Measurements from ENCODE around the gene ABCA9.
"Not testable (repeated sequence)": the region's sequence is repeated elsewhere in the genome, so short reads cannot be mapped to it uniquely, and the experiment has no call there.

ABCA9 gene

DNA sequence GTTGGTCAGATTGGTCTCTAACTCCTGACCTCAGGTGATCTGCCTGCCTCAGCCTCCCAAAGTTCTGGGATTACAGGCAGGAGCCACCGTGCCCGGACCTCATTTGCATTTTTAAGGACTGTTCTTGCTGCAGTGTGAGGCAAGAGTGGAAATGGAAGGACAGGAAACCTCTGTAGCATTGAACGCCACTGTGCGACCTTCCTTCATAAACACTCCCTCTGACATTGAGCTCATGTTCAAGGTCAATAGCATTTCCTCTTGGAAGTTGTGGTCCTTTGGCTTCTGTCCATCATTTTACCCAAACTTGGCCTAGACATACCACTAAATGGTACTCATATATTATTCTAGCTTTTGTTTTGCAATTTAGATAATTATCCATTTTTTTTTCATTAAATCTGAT, 72.8 kb downstream of the ABCA9 start:
- Histone ChIP-seq H3K4me3 (ENCODE audit: low read depth, low read length) (no peak overlapping the region), H3K4me1 (ENCODE audit: control insufficient read depth, insufficient read depth, low read length, unreplicated experiment) (no peaks in the 10 kb centered on the region), H3K27me3 (ENCODE audit: insufficient read depth, low read length) (no peaks in the 10 kb centered on the region), H2AFZ (ENCODE audit: low read length, unreplicated experiment) (no peak overlapping the region), H3K79me2 (ENCODE audit: control insufficient read depth, insufficient read depth, low read length, unreplicated experiment) (no peaks in the 10 kb centered on the region), H3K36me3 (ENCODE audit: insufficient read depth, low read length) (no peaks in the 10 kb centered on the region), H3K27ac (ENCODE audit: low read depth, low read length) (no peak overlapping the region)

DNA sequence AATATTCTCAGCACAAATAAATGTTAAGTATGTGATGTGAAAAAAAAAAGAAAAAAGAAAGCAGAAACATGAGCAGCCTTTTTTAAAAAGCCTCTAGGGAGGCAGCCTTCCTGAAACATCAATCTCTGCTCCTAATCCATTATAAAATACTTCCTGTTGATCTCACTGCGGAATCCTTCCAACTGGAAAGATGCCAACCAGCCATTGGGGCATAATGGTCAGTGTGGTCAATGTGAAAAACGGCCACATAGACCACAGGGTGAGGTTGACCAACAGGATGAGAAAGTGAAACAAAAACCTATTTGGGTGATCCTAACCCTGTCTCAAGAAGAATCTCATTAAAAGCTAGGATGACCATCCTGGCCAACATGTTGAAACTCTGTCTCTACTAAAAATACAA, 79.4 kb downstream of the ABCA9 start:
- Histone ChIP-seq H3K79me2 (ENCODE audit: control insufficient read depth, insufficient read depth, low read length, unreplicated experiment) (no peaks in the 10 kb centered on the region), H3K27me3 (ENCODE audit: insufficient read depth, low read length) (no peaks in the 10 kb centered on the region), H3K27ac (ENCODE audit: low read depth, low read length) (no peak overlapping the region)

DNA sequence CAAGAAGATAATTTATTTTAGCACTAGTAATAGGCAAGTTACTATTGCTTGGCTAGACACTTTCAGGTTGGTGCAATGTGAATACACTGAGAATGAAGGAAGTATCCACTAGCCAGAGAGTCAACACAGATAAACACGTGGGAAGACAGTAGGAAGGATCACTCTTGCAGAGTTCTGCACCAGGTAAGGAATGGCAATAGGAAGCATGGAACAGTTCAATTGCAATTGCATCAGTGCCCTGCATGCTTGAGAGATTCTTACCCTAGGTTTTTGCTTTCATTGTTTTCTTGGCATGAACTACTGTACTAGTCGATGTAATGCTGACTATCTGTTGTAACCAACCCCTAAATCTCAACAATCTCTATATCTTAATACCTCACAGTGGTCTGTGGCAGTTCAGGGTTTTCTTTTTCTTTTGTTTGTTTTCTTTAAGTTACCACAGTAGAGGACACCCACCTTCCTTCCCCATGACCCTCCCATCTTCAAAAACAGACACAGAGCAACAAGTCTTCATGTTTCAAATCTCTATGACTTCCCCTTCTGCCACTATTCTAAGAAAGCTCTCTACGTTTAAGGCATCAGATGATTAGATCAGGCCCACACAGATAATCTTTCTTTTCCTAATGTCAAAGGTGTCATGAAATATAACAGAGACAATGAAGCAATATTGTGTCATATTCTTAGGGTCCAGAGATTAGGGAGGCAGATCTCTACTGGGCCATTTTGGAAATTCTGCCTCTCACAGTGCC, 87.5 kb downstream of the ABCA9 start:
- H3K79me2 ChIP-seq (ENCODE audit: control insufficient read depth, insufficient read depth, low read length, unreplicated experiment), result no peaks in the 10 kb centered on the region
- H3K4me1 ChIP-seq (ENCODE audit: control insufficient read depth, insufficient read depth, low read length, unreplicated experiment), result no peaks in the 10 kb centered on the region
- H3K36me3 ChIP-seq (ENCODE audit: insufficient read depth, low read length), result no peaks in the 10 kb centered on the region
- H3K4me3 ChIP-seq (ENCODE audit: low read depth, low read length), result no peak overlapping the region
- no peaks in the 10 kb centered on the region for H3K27me3 ChIP-seq (ENCODE audit: insufficient read depth, low read length)
- H2AFZ ChIP-seq (ENCODE audit: low read length, unreplicated experiment), result no peak overlapping the region
- no peak overlapping the region for H3K27ac ChIP-seq (ENCODE audit: low read depth, low read length)

More for the DNA sequence above, 79.4 kb downstream of the ABCA9 start:
- Histone ChIP-seq H3K4me1 (ENCODE audit: control insufficient read depth, insufficient read depth, low read length, unreplicated experiment) (peaks cover 7% of the 10 kb centered on the region), H3K36me3 (ENCODE audit: insufficient read depth, low read length) (no peaks in the 10 kb centered on the region), H2AFZ (ENCODE audit: low read length, unreplicated experiment) (no peak overlapping the region), H3K4me3 (ENCODE audit: low read depth, low read length) (peak overlapping the region; percentile 27; the same call in 1 of the 2 replicates)

DNA sequence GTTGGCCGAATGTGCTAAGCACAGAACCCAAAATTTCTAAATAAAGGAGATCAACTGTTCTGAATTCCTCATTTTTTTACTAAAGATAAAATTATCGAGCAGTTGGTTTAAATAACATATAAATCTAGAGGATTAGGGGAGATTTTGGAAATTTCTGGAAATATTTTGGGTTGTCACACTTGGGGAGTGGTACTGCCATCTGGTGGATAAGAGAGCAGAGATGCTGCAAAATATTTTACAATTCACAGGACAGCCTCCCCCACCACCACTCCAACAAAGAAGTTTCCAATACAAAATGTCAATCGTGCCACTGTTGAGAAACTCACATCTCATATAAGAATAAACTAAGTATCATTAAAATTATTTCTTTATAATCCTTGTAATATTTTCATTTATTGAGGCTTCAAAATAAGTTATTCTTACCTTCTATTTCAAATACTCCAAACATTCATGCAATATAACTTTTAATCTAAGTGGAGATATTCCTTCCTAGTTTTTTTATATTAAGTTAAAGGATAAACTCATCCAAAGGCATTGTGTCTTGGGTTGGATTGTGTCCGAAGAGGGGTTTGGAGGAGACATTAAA, 88.5 kb downstream of the ABCA9 start:
- H2AFZ ChIP-seq (ENCODE audit: low read length, unreplicated experiment), result no peak overlapping the region
- no peaks in the 10 kb centered on the region for H3K4me1 ChIP-seq (ENCODE audit: control insufficient read depth, insufficient read depth, low read length, unreplicated experiment)
- H3K36me3 ChIP-seq (ENCODE audit: insufficient read depth, low read length), result no peaks in the 10 kb centered on the region
- H3K27ac ChIP-seq (ENCODE audit: low read depth, low read length), result no peak overlapping the region
- no peaks in the 10 kb centered on the region for H3K79me2 ChIP-seq (ENCODE audit: control insufficient read depth, insufficient read depth, low read length, unreplicated experiment)
- no peak overlapping the region for H3K4me3 ChIP-seq (ENCODE audit: low read depth, low read length)
- no peaks in the 10 kb centered on the region for H3K27me3 ChIP-seq (ENCODE audit: insufficient read depth, low read length)

DNA sequence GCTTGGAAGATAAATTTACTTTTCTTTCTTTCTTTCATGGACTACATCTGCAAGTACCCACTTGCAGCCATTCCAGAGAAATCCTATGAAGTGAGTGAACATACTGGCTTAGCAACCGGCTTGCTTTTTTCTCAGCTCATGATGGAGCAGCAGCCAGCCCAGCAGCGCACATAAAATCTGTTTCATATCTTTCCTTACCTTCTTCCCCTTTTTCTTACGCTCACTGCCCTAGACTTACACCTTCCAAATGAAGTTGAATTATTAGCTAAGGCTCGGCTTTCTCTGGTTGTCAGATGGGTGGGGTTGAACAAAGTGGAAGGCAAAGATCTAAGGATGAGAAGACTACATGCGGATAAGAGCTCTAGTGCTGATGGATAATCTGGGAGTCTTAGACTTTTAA, 91.6 kb downstream of the ABCA9 start:
- H3K4me1 ChIP-seq (ENCODE audit: control insufficient read depth, insufficient read depth, low read length, unreplicated experiment), result no peaks in the 10 kb centered on the region
- H2AFZ ChIP-seq (ENCODE audit: low read length, unreplicated experiment), result no peak overlapping the region
- H3K79me2 ChIP-seq (ENCODE audit: control insufficient read depth, insufficient read depth, low read length, unreplicated experiment), result no peaks in the 10 kb centered on the region
- H3K27me3 ChIP-seq (ENCODE audit: insufficient read depth, low read length), result no peaks in the 10 kb centered on the region
- H3K4me3 ChIP-seq (ENCODE audit: low read depth, low read length), result no peak overlapping the region
- H3K36me3 ChIP-seq (ENCODE audit: insufficient read depth, low read length), result no peaks in the 10 kb centered on the region
- no peak overlapping the region for H3K27ac ChIP-seq (ENCODE audit: low read depth, low read length)

DNA sequence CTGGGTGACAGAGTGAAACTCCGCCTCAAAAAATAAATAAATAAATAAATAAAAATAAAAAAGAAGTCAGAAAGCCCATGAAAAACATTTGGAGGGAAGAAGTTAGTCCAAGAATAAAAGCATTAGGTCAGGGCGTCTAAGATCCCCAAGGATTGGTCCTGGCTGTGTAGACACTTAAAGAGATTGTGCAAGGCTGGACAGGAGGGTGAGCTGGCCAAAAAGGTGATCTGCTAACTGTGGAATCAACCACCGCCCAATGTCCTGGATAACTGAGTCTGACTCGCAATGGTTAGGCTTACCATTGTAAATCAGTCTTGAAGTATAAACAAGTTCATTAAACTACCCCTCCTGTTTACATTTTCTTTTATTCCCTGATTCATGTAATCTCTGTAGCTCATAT, 96.8 kb downstream of the ABCA9 start:
- Histone ChIP-seq H2AFZ (ENCODE audit: low read length, unreplicated experiment) (no peak overlapping the region), H3K36me3 (ENCODE audit: insufficient read depth, low read length) (no peaks in the 10 kb centered on the region), H3K4me1 (ENCODE audit: control insufficient read depth, insufficient read depth, low read length, unreplicated experiment) (no peaks in the 10 kb centered on the region), H3K27me3 (ENCODE audit: insufficient read depth, low read length) (no peaks in the 10 kb centered on the region), H3K4me3 (ENCODE audit: low read depth, low read length) (no peak overlapping the region), H3K27ac (ENCODE audit: low read depth, low read length) (no peak overlapping the region), H3K79me2 (ENCODE audit: control insufficient read depth, insufficient read depth, low read length, unreplicated experiment) (no peaks in the 10 kb centered on the region)

DNA sequence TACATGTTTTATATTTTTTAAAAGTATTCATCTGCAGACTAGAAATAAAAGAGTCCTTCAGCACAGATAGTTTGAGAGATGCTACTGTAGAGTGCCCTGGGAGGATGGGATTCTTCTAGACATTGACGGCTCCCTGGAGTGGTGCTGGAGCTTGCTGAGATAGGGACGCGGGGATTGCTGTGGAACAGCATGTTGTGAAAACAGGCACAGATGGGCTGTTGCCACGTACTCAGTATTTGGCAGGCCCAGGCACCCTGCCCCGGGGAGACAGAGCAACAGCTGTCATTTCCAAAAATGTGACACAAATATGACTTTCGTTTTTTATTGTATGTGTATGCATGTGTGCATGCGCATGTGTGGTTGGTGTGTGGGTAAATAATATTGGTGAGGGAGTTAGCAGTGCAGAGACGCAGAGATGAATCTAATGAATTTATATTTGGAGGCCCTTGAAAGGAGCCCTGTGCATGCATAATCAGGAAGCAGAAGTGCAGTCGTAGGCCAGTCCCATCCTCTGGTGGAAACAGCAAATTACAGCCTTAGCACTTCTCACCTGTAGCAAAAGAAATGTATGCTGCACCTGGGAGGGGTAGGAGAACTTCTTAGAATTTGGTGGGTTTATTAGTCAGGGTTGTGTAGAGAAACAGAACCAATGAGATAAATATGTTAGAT, 99.4 kb downstream of the ABCA9 start:
- no peaks in the 10 kb centered on the region for H3K79me2 ChIP-seq (ENCODE audit: control insufficient read depth, insufficient read depth, low read length, unreplicated experiment)
- no peaks in the 10 kb centered on the region for H3K4me1 ChIP-seq (ENCODE audit: control insufficient read depth, insufficient read depth, low read length, unreplicated experiment)
- no peaks in the 10 kb centered on the region for H3K36me3 ChIP-seq (ENCODE audit: insufficient read depth, low read length)
- H3K27me3 ChIP-seq (ENCODE audit: insufficient read depth, low read length), result no peaks in the 10 kb centered on the region
- H3K27ac ChIP-seq (ENCODE audit: low read depth, low read length), result no peak overlapping the region
- peak overlapping the region; percentile 77 for H2AFZ ChIP-seq (ENCODE audit: low read length, unreplicated experiment)
- H3K4me3 ChIP-seq (ENCODE audit: low read depth, low read length), result no peak overlapping the region

DNA sequence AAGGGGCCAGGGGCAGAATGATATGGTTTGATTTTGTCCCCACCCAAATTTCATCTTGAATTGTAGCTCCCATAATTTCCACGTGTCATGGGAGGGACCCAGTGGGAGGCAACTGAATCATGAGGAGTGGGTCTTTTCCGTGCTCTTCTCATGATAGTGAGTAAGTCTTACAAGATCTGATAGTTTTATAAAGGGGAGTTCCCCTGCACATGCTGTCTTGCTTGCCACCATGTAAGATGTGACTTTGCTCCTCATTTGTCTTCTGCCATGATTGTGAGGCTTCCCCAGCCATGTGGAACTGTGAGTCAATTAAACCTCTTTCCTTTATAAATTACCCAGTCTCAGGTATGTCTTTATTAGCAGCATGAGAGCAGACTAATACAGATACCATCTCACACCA, 101.6 kb downstream of the ABCA9 start:
- H3K4me1 ChIP-seq (ENCODE audit: control insufficient read depth, insufficient read depth, low read length, unreplicated experiment); H3K27me3 ChIP-seq (ENCODE audit: insufficient read depth, low read length); H3K79me2 ChIP-seq (ENCODE audit: control insufficient read depth, insufficient read depth, low read length, unreplicated experiment); H3K4me3 ChIP-seq (ENCODE audit: low read depth, low read length); H3K36me3 ChIP-seq (ENCODE audit: insufficient read depth, low read length); H2AFZ ChIP-seq (ENCODE audit: low read length, unreplicated experiment); H3K27ac ChIP-seq (ENCODE audit: low read depth, low read length): not testable (repeated sequence)

DNA sequence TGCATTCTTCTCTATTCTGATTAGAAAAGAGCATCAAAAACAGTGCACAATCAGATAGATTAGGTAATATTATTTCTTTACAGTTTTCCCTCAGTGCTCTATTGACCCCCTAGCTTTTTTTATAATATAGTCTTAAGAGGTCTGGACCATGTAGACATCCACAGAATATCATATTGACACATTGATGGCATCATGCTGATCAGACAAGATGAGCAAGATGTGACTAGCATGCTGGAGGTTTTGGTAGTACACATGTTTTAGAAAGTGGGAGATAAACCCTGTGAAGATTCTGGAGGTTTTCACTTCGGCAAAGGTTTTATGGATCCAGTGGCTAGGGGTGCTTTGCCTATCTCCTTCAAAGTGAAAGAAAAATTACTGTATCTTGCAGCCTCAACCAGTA, 102.8 kb downstream of the ABCA9 start:
- Histone ChIP-seq H2AFZ (ENCODE audit: low read length, unreplicated experiment) (no peak overlapping the region), H3K4me1 (ENCODE audit: control insufficient read depth, insufficient read depth, low read length, unreplicated experiment) (no peaks in the 10 kb centered on the region), H3K4me3 (ENCODE audit: low read depth, low read length) (no peak overlapping the region), H3K27me3 (ENCODE audit: insufficient read depth, low read length) (no peaks in the 10 kb centered on the region), H3K79me2 (ENCODE audit: control insufficient read depth, insufficient read depth, low read length, unreplicated experiment) (no peaks in the 10 kb centered on the region), H3K36me3 (ENCODE audit: insufficient read depth, low read length) (0 out of 2 replicates have a peak, but pooled peaks cover under 1% of the 10 kb centered on the region), H3K27ac (ENCODE audit: low read depth, low read length) (no peak overlapping the region)

DNA sequence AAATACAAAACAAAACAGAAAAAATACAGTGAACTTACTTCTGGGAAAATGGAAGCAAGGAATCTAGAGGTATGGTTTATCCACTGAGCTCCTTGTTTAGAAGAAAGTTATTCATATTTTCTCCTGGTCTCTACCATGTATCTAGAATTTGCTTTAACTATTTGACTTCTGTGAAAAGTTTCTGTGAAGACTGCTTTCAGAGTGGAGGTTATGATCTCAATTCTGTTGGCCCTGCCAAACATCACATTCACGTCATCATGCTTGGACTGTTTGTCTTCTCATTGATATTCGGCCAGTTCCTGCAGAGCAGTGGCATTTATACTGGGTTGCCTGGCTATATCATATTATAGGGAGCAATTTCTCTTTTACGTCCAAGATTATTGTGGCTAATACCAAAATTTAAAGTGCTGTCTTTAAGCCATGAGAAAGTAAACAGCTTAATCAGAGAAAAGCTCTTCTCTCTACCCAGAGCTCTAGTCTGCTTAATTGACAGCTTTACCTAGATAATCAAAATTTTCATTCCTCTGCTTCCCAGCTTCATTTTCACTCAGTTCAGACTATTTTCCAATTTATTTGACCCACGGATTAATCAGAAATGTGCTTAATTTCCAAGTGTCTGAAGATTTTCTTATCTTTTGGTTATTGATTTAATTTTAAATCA, 105.4 kb downstream of the ABCA9 start, which contains the start of gene ABCA8:
ABCA8 (minus strand) TSS at position 212 of the 661 bp plus-strand sequence. CDS start 13,358 bp downstream, outside the sequence.
- no peaks in the 10 kb centered on the region for H3K27me3 ChIP-seq (ENCODE audit: insufficient read depth, low read length)
- H3K27ac ChIP-seq (ENCODE audit: low read depth, low read length), result peak within 1 kb of the TSS; percentile 64
- H3K79me2 ChIP-seq (ENCODE audit: control insufficient read depth, insufficient read depth, low read length, unreplicated experiment), result no peaks in the 10 kb centered on the region
- no peaks in the 10 kb centered on the region for H3K4me1 ChIP-seq (ENCODE audit: control insufficient read depth, insufficient read depth, low read length, unreplicated experiment)
- H3K36me3 ChIP-seq (ENCODE audit: insufficient read depth, low read length), result 0 out of 2 replicates have a peak, but pooled peaks cover 3% of the 10 kb centered on the region
- peak within 1 kb of the TSS; percentile 98 for H2AFZ ChIP-seq (ENCODE audit: low read length, unreplicated experiment)
- H3K4me3 ChIP-seq (ENCODE audit: low read depth, low read length), result peak within 1 kb of the TSS; percentile 80

Data from ACC112 (cell line).